CD4-positive, alpha-beta T cell treated with Interleukin-4 for 1 hour (primary cell): ENCODE data around the gene CKS2.

Source experiments
- DNase-seq, 2 donors: peaks; one replicate each; pipeline ENCODE4 v3.0.0-alpha.2; 2020 to 2022

CKS2 gene

GRCh38 chr9:89351584-89352300 is 40.7 kb downstream of the CKS2 start:
- no peak for DNase-seq

DNA sequence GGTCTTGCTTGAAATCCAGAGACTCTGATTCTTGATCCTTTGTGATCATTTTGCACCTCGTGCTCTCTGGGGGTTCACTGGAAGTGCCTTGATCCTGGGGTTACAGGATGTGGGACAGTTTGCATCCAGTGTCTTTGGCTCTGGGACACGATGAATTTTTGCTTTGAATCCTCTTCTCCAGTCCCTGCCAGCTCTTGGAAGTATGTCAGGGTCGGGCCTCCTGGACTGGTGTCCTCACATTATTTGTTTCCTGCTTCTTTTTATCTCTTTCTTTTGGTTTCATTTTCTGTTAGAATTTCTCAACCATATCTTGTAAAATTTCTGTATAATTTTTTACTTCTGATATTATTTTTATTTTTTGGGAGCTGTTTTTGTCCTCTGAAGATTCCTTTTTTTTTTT is 41.5 kb downstream of the CKS2 start:
- DNase-seq, result no peak

DNA sequence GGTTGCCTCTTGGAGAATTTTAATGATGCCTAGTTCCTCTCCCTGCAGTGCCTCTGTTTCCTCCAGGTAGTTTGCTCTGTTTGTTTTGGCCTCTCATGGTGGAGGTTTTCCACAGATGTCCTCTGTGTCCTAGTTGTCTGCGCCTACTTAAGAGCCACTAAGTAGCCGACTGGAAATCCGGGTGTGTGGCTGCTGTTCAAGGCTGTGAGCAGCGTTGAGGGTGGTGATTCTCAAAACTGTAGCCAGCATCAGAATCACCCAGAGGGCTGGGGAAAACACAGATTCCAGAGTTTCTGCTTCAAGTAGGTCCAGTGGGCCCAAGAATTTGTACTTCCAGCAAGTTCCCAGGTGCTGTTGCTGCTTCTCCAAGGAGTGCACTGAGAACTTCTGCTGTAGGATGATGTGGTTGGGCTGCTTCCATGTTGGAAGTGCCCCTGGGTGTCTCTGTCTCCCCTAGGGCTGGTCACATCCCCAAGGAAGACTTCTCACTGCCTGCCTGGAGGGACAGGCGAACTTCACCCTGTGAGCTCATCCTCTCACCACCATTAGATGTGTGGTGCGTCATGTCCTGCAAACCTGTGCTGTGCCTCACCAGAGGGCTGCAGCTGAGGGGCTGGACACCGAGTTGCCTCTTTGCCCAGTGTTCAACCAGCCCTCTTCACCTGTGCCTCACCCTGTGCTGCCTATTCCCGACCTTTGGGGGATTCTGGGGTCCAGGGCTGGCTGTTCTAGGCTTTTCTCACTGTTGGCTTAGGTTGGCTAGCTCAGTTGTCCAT is 42.1 kb downstream of the CKS2 start:
- no peak for DNase-seq

GRCh38 chr9:89353989-89354388 is 43.0 kb downstream of the CKS2 start:
- DNase-seq, result no peak

GRCh38 chr9:89354471-89354870 is 43.5 kb downstream of the CKS2 start:
- DNase-seq, result no peak

DNA sequence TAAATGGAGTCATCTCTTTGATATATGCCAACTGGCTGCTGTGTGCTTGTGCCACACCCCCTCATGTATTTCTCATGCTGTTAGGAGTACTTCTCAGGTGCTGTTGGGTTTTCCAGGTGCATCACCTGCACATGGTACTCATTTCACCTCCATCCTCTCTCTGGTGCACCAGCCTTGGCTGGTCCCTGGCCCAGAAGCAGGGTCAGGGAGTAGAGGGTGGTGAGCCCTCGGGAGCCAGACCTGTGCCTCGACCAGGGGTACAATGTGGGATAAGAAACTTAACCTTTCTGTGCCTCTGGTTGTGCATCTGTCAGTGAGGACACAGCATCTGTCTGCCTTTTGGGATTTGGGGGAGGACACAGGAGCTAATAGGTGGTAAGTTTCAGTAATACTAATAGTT is 45.8 kb downstream of the CKS2 start:
- no peak for DNase-seq

GRCh38 chr9:89357331-89358197 is 46.6 kb downstream of the CKS2 start:
- no peak for DNase-seq

DNA sequence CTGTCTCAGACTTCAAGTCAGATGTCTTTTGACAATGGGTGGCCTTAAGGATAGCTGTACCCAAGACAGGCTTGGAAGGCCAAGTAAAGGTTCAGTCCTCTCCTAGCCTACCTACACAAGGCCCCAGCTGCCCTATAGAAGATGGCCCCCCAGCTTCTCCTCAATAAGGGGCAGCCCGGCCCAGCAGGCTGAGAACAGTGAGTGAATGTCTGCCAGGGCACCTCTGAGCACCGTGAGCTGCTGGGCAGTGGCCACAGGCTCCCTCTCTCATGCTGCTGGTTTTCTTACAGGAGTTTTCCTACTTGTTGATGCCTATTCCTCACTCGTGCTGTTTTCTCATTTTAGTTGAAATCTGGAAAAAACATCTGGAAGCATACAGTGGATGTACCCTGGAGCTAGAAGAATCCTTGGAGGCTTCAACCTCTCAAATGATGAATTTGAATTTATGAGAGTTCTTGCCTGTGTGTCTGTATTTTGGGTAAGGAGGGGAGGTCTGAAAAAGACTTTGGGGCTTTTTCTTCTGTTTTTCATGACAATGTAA is 47.5 kb downstream of the CKS2 start:
- no peak for DNase-seq

DNA sequence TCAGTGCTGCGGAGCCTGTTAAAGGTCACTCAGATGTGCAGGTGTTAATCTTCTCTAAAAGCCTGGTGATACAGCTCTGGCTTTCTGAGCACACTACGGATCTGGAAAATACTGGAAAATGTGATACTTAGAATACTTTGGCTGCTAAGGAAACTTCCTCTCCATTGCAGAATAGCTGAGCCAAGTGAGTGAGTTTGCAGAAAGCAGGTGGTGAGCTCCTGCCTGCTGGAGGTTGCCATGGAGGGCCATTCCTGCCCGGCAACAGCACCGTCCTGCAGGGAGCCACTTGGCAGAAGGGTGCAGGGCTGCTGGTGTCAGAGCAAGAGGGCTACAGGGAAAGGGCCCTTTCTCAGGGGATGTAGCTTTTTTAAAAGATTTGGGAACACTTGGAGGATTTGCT is 48.0 kb downstream of the CKS2 start:
- DNase-seq, result no peak

DNA sequence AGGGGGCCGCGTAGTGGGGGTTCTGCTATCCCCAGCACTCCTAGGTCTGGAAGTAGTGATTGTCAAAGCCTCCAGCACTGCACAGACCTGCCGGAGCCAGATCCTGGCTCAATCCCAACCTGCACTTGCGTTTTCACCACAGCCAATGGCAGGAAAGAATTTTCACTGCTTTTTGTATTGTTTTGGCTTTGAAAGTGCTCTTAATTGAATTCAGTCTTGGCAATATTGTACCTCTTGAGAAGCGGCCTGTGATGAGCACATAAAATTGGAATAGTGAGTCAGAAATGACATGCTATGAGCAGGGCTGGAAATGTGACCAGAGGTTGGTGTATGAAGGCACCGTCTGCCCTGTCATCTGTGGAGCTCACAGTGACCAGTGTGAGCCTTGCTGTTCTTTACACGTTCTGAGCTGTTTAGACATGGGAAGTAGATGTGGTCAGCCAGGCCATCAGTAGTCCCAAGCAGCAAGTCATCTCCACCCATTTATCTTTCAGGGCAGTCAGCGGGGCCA is 48.8 kb downstream of the CKS2 start:
- no peak for DNase-seq

DNA sequence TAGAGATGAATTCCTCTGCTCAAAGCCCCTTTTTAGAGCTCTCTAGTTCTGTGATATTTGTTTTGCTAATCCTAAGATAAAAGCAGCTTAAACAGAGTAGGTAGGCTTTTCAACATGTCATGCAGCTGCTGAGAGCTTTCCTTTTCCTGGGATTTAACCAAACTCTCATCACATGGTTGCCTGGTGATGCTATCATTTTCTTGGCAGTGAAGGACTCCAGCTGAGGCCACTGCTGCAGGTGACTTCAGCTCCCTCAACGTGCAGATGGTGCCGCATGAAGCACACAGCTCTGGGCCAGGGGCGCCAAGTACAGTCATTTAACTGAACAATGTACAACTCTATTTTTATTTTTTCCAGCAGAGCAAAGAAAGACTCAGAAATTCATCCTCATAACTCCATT is 49.5 kb downstream of the CKS2 start:
- no peak for DNase-seq

DNA sequence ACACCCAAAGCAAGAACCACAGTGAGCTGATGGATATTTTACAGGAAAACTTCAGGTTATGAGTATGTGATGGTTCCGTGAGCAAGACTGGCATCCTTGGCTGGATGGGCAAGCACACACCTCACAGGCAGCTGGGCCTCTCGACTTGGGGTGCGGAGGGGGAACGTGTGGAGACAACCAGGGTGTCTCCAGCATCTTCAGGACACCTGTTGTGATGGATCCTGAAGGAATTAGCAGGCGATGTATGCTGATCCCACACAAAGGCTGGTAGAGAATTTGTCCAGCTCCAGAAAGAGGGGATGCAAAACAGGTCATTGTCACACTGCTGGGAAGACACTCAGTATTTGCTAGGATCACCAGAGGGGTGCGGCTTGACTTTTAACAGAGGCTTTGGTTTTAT is 50.0 kb downstream of the CKS2 start:
- DNase-seq, result no peak

DNA sequence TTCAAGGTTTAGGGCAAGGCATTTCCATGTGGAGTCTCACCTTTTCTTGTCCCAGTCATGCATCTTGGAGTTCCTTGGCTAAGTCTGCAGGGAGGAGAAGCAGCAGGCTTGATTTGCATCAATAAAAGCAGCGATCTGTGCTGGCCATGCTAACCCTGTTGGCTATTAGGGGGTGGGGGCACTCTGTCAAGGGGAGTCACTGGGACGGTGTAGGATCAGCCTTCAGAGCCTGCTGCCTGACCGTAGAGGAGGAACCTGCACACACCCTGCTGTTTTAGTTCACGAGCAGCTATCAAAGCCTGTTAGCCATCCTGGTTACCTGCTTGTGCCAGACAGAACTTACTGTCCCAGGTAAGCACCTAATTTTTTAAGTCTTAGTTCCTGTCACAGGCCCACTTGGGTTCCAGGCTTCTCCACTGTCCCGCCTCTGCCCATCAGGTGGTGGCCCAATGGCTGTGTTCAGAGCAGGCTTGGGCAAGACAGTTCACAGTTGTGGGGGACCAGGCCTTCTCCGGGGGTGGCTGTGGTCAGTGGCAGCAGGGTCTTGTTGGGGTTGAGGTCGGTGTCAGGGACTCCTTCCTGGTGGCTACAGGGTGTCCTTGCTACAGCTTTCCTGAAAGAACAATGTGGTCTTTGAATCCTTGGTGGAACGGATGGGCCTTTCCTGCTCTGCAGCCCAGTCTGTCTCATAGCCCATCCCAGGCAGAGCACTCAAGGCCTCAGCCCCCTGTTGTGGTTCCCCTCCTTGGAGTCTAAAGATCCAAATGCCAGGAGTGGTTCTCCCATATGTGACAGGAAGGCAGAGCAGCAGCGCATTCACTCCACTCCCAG is 51.0 kb downstream of the CKS2 start:
- no peak for DNase-seq

DNA sequence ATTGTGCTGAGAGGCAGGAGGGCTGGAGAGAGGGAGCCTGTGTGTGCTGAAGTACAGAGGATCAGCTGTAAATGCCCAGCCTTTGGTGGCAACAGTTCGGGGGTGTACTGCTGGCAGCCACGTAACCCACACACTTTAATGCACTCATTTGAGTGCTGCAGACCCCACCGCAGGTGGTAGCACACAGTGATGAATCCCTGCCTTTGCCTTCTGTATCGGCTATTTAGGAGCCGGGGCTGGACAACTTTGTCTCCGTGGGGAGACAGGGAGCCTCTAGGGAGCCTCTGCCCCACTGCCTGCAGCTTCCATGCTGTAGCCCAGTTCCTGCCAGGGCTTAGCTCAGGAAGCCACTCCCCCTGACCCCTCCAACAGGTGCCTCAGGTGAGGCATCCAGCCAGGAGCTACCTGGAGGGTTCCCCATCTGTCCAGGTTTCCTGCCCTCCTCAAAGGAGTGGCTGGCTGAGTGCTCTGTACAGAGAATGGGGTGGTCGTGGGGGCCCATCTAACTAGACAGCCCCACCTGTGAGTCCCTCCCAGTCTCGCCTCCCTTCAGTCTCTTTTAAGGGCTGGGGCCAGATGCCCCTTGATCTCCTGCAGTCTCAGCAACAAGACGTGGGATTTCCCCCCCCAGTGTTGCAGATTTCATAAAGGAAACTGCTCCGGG is 51.8 kb downstream of the CKS2 start:
- no peak for DNase-seq

DNA sequence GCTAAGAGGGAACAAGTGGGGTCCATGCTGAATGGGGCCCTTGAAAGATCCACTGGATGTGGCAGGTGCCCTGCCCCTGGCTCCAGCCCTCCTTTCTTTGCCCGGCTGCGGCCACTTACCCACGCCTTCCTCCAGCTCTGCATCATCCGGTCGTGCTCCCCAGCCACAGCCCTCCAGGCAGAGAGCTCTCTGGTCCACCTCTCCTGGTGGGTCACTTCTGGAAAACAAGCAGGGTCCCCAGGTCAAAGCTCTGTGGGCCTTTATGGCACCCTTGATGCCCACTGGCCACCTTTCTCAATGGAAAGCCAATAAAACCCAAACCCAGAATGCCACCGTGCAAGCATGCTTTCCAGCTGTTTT is 52.3 kb downstream of the CKS2 start:
- DNase-seq, result no peak

DNA sequence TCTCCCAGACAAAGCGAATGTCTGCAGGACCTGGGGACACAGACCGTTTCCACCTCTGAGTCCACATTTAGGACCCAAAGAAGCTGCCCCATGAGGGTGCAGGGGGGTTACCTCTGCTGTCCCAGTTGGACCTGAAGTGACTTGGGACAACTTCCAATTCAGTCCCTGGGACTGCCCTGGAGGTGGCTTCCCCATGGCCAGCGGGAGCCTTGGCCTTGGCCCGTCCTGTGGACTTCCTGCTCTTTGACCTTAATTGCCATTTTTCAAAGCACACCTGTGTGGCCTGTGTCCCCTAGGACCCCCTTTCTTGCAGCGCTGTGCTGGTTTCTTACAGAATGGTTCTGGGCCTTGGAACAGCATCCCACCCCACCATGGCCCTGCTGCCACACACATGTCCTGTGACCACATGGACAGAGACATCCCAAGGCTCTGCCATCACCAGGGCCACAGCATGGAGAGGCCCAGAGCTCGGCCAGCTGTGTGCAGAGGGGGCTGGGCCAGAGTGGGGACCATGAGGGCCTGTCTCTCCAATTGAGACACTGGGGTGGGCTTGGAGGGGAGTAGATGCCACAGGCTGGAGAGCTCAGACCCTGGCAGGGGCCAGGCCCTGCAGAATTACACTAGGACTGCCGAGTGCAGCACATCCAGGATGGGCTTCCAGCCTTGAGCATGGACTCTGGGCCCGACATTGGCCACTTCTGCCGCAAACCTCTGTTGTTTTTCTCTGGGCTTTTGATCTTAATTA is 53.1 kb downstream of the CKS2 start:
- DNase-seq, result no peak

GRCh38 chr9:89364666-89365531 is 53.9 kb downstream of the CKS2 start:
- DNase-seq, result no peak

- DNase-seq, result no peak
Measured at GRCh38 chr9:89365532-89365912, 54.5 kb downstream of the CKS2 start.
